GM06990 (cell line): Measurements from ENCODE around the gene ASCC3.

ENCODE experiments used
- DNase-seq: peaks from one replicate; pipeline ENCODE4 v3.0.0-alpha.2; 2011; ENCODE audit not compliant: insufficient read length; ENCODE audit errors: extremely low read depth
- H3K27me3 ChIP-seq: replicated peaks from 2 replicates; pipeline ENCODE4 v1.6.0; 2011; ENCODE audit warnings: low read length; ENCODE audit not compliant: control insufficient read depth, insufficient read depth
- H3K36me3 ChIP-seq: 2 replicates; pipeline ENCODE4 v1.5.1; 2011; ENCODE audit warnings: low read length; ENCODE audit not compliant: control insufficient read depth, insufficient read depth
- H3K4me3 ChIP-seq: replicated peaks from 2 replicates; pipeline ENCODE4 v1.5.1; 2011; ENCODE audit warnings: low read depth, mild to moderate bottlenecking, control low read depth, low read length
- TF ChIP-seq, protein P1 (sequence below): IDR thresholded peaks from 2 replicates; pipeline ENCODE4 v1.5.1; 2011; ENCODE audit warnings: low read length, control low read depth, mild to moderate bottlenecking, inconsistent platforms; ENCODE audit not compliant: insufficient read depth, poor library complexity, severe bottlenecking

ASCC3 gene

DNA sequence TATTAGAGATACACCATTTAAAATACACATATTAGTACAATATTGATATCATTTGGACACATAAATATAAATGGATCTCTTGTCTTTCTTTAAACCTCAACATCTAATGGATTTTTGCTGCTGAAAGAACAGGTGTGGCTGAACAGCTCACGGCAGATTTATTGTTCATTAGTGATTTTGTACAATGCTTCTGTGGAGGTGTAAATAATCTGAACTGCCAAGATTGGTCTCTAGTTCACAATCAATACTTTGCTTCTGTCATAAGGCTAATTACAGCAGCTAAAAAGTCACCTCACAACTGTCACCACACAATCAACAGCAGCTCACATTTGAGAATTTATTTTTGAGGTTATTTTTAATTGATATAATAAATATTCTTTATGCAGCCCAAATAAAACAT is 254.4 kb downstream of the ASCC3 start:
- H3K36me3 ChIP-seq = peaks cover 4% of the 10 kb centered on the region
- H3K27me3 ChIP-seq = no peaks in the 10 kb centered on the region
- no peak for DNase-seq
- TF ChIP-seq, protein P1, sequence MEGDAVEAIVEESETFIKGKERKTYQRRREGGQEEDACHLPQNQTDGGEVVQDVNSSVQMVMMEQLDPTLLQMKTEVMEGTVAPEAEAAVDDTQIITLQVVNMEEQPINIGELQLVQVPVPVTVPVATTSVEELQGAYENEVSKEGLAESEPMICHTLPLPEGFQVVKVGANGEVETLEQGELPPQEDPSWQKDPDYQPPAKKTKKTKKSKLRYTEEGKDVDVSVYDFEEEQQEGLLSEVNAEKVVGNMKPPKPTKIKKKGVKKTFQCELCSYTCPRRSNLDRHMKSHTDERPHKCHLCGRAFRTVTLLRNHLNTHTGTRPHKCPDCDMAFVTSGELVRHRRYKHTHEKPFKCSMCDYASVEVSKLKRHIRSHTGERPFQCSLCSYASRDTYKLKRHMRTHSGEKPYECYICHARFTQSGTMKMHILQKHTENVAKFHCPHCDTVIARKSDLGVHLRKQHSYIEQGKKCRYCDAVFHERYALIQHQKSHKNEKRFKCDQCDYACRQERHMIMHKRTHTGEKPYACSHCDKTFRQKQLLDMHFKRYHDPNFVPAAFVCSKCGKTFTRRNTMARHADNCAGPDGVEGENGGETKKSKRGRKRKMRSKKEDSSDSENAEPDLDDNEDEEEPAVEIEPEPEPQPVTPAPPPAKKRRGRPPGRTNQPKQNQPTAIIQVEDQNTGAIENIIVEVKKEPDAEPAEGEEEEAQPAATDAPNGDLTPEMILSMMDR = no peak
- no peak overlapping the region for H3K4me3 ChIP-seq

DNA sequence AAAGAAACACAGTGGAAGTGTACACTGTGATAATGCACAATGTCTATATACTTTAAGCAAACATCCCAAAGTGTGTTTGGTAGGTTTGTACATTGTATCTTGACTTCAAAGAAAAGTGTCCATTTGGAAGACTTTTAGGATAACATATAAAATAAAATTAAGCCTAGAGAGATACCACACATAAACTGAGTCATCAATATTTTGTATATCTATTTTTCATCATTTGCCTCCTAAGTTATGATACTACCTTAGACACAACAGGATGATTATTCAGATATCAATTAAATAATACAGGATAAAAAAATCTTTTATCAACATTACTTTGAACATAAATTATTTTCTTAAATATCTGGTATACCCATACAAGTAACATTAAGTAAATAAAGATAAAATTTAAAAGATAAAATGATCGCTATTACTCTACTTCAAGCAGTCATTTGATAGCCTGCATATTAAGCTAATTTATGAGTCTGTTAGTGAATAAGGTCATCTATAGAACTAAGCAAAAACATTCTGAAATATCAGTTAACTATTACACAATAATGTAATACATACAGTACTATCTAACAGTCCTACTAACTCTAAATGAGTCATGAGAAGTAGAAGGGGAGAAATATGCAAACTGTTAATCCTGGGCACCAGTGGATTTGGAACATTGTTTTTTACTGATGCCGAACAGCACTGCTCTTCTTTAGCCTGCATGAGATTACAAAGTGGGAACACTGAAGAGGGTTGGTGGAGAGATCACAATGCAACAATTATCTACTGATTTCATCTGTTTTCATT is 258.0 kb downstream of the ASCC3 start:
- no peaks in the 10 kb centered on the region for H3K27me3 ChIP-seq
- no peak overlapping the region for H3K4me3 ChIP-seq
- H3K36me3 ChIP-seq = peaks cover 7% of the 10 kb centered on the region; the same call in 1 of the 2 replicates
- no peak for DNase-seq
- TF ChIP-seq, protein P1 = no peak

DNA sequence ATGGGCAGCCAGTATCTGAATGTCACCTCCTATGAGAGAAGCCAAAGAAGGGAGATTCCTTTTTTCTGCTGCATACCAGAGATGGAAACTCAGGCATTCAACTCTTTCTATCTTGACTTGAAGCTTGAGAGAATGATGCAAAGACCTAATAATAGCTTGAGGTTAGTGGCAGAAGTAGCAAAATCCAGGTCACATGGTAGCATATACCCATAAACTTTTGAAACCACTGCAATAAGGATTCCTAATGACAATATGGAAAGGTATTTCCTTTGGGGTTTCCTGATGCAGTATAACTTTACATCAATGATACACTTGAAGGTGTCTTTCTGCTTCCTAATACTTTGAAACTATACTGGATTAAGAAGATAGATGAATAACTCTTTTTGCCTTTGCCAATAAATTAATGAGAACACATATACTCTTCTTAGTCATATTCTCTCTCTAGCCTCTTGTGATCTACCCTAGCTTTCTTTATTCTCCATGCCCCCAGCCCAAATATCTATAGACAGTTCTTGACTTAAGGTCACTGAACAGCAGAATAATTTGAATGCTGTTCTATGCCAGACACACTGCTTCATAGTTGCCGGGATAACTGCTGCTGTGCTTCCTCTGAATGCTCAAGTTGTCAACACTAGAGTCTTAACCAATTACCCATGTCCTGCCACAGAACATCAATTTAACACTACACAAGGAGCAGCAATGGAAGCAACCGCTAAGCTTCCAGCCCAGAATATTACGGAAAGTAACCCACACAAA is 260.9 kb downstream of the ASCC3 start:
- Histone ChIP-seq H3K36me3 (peaks cover 7% of the 10 kb centered on the region), H3K27me3 (no peaks in the 10 kb centered on the region), H3K4me3 (no peak overlapping the region)
- TF ChIP-seq, protein P1 = no peak
- no peak for DNase-seq

DNA sequence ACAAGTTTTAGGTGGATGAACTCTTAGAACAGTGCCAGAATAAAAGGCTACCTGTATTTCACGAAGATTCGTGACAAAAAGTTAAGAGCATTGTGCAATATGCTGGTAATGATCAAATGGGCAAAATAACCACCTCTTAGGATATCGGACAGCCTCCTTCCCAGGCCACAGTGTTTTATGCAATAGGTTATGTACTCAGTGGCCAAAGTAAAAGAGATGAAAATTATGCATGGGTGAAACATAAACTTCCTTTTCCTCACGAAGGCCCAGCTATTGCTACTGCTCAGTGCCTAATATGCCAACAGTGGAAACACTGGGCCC is 262.8 kb downstream of the ASCC3 start:
- Histone ChIP-seq H3K27me3 (no peaks in the 10 kb centered on the region), H3K4me3 (no peak overlapping the region), H3K36me3 (peaks cover 7% of the 10 kb centered on the region)
- DNase-seq = no peak
- TF ChIP-seq, protein P1 = no peak

DNA sequence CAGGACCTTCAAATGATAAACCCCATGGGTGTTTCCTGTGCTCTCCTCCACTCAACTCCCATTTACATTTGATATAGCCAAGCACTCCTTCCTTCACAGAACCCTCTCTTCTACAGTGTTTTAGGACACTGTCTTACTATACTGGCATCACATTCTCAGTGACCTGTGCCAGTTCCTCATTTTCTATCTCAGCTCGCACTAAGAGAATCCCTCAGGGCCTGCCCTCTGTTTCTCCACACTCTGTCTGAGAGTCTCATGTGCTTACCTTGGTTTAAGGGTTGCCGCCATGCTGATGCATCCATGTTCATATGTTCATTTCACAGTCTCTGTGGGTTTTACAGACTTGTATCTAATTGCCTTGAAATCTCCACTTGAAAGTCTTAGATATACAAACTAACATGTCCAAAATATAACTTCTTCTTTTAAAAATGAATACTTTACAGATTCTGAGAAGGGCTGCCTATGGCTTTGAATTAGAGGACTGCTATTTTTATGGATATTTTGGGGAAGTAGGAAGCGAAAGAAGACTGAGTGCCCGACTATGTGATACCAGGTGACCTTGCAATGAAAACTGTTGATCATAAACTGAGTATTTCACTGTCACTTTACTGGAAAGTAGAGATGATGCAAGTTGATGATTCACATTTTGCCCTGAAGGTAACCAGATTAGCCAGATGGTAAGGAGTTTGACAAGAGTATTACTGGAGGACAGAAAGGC is 263.3 kb downstream of the ASCC3 start:
- peaks cover 7% of the 10 kb centered on the region for H3K36me3 ChIP-seq
- TF ChIP-seq, protein P1 = no peak
- no peak for DNase-seq
- no peak overlapping the region for H3K4me3 ChIP-seq
- H3K27me3 ChIP-seq = no peaks in the 10 kb centered on the region
